NCI-H1694 (cell line): ENCODE results near the gene SLC2A13.
A peak's percentile ranks its signal among the peaks of the same experiment; 100 is the strongest.
"Not testable (repeated sequence)": the region's sequence is repeated elsewhere in the genome, so short reads cannot be mapped to it uniquely, and the experiment has no call there.

ENCODE experiments used
- DNase-seq: peaks from one replicate; lab custom pipeline; 2025; lab: John Stamatoyannopoulos, UW

The SLC2A13 gene

DNA sequence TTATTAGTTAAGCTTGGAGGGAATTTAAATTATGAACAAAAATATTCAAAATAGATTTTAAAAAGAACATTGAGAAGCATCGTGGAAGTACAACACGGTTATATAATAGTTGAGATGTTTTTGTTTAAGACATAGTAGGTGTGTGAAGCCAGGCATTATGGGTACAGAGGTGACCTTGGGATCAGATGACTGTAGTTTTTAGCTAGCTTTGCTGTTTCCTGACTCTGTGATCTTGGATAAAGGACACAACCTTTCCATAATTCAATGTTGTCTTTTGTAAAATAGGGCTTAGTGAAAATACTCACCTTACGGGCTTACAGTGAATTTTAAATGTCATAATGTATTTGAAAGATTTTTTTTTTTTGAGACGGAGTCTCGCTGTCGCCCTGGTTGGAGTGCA, 239.7 kb downstream of the SLC2A13 start:
- no peak for DNase-seq

DNA sequence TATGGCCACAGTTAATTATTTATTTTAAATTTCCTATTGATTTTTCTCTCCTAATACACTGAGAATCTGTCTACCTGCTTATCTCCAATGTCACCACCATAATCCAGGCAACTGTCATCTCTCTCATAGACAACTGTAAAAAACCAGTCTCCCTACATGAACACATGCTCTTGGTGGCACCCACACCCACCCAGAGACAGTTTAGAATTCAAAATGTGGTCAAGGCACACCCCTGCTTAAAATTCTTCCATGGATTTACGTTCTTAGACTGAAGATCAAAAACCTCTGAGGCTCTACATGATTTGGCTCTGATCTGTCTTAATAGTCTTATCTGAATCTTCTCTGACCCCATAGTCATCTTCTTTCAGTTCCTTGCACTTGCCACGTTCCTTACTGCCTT, 245.2 kb downstream of the SLC2A13 start:
- no peak for DNase-seq

DNA sequence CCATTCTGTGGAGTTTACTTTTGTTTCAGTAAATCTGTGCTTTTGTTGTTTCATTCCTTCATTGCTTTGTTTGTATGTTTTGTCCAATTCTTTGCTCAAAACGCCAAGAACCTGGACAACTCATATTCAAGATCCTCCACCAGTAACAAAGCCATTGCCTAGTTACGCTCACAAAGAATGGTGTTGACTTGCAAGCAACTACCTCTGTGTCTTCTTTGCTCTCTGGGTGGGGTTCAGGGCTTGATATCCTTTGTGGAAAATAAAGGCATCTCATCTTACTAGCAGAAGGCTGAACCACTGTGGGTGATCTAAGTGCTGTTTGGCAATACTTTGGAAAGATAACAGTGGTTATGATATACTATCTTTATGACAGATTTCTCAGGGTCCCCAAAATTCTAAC, 252.9 kb downstream of the SLC2A13 start:
- no peak for DNase-seq

- no peak for DNase-seq
Measured at GRCh38 chr12:39852346-39852745, 253.5 kb downstream of the SLC2A13 start.

- not testable (repeated sequence) for DNase-seq
Measured at GRCh38 chr12:39848218-39848617, 257.7 kb downstream of the SLC2A13 start.

DNA sequence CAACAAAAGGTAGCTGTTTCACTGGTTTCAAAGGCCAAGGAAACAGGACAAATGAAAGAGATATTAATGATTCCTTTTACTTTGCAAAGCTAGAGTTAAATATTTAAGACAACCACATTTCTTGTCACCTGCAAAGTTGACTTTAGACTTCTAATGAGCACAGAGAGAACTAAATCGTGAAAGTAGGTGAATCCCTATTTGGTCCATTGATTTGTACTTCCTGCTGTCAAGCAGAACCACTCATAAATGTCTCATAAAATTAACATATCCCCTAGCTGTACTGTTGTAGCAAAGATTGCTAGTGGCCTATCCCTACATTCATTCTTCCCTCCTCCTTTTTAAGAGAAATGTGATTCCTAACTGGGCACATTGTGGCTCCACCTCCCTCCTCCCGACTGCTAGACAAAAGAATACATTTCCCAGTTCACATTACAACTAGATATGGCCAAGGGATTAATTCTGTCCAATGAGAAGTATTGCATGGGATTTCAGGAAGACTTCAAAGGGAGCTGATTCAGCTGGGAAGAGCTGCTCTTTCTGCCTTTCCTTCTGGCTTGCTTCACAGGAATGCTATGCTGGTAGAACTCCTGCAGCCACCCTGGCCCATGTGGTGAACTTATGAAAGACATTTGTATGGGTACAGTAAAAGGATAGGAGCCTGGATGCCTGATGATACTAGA, 258.8 kb downstream of the SLC2A13 start:
- DNase-seq, result no peak

- no peak for DNase-seq
Measured at GRCh38 chr12:39846304-39846703, 259.6 kb downstream of the SLC2A13 start.

GRCh38 chr12:39840422-39840821, 265.5 kb downstream of the SLC2A13 start:
- DNase-seq, result no peak

GRCh38 chr12:39839072-39839471, 266.8 kb downstream of the SLC2A13 start:
- DNase-seq, result no peak

- no peak for DNase-seq
Measured at GRCh38 chr12:39835517-39836489, 270.1 kb downstream of the SLC2A13 start.

- no peak for DNase-seq
Measured at GRCh38 chr12:39831587-39832315, 274.1 kb downstream of the SLC2A13 start.

DNA sequence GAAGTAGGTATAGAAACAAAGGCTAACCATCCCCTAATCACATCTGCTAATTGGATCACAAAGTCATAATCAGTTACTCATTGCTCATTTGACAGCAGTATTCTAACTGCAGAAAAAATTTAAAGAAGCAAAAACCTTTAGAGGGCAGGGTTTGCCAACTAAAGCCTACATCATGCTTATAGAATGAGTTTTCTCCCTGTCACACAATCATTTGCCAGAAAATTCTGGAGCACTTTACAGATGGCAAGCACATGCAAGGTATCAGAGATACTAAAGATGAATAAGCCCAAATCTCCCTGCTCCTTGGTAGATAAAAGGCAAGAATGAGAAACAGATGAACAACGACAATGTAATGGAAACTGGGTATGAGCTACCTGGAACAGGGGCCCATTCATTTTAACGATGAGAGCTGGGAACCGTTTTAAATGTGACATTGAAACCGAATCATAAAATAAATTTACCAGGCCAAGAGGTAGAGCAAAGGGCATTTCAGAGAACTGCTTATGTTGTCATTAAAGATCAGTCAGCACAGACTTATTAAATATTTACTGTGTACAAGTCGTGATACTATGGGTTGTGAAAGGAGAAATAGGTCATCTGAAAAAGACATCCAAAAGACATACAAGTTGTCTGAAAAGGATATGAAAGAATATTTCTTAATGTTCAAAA, 274.9 kb downstream of the SLC2A13 start:
- no peak for DNase-seq

DNA sequence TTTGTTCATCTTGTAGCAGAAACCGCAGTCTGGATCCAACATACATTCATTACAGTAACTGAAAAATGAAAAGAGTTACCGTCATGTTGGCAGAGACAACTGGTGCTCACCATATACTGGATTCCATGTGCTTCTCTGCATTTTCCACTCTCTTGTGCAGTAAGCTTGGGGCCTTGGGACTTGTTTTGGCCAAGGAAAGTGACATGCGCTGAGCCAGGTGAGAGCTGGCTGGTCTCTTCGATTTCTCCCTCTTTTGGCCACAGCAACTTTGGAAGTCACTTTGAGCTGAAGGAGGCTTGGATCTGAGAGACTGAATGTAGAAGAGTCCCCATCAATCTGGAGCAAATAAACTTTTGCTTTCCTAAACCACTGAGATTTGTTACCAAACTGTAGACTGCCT, 275.7 kb downstream of the SLC2A13 start:
- DNase-seq, result no peak

DNA sequence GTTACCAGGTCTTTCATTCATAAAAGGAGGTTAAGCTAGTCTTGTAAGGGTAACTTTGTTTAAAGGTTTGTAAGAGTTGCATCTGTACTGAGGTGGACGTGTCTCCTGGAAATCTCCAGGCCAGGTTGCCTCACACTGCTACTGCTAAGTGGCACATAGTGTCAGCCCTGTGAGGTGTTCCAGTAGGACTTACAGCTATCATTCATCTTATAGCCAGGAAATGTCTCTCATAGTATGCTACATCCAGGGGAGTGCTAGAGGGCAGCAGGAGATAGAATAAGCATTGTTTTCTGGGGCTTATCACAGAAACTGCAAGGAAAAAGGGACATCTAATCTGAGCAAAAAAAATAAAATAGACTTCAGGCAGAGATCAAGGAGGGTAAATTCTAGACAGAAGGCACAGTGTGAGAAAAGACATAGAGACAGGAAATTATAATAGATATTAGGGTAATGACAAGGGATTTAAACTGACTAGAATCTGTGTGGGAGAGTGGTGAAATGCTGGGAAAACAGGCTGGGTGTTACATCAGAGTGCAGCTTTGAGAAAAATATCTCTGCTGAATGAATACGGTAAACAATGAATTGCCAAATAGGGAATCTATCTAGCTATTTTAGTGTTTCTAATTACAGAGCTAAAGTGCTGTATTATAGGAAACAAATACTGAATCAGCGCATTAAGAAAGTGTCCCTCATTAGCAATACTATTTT, 281.2 kb downstream of the SLC2A13 start:
- DNase-seq, result no peak

- DNase-seq, result no peak
Measured at GRCh38 chr12:39816671-39817185, 289.2 kb downstream of the SLC2A13 start.

DNA sequence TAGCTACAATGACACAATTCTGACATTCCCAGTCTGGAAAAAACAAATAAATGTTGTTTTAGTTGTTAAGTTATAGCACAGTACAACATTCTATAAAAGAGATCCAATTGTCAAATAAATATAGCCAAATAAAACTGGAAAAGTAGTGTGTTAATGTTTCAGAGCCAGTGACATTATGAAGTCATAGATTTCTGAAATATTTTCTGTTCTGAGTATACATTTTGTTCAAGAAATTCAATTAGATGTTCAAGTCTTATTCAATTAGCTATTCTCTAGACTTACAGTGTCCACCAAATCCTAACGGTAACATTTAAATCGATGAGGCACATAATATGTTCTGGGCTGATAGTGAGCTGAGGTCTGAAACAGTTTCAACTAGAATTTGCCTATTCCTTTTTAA, 290.1 kb downstream of the SLC2A13 start:
- no peak for DNase-seq

- DNase-seq, result no peak
Measured at GRCh38 chr12:39814626-39815025, 291.3 kb downstream of the SLC2A13 start.

DNA sequence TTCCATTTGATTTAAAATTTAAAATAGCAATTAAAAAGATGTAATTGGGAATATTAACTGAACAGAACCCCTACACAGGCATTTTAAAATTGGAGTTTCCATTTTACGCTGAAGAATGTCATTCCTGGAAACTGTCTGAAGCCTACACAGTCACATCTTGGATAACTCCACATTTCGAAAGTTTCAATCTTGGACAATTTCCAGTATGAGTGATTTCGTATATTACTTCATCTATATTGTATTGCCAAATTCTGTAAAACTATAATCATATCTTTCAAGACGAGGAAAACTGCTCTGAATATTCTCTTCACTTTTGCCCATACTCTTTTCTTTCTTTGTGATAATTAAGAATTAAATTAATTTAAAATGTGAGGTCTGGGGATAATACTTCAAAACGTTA, 292.1 kb downstream of the SLC2A13 start:
- DNase-seq, result no peak

GRCh38 chr12:39812456-39812855, 293.4 kb downstream of the SLC2A13 start:
- not testable (repeated sequence) for DNase-seq

DNA sequence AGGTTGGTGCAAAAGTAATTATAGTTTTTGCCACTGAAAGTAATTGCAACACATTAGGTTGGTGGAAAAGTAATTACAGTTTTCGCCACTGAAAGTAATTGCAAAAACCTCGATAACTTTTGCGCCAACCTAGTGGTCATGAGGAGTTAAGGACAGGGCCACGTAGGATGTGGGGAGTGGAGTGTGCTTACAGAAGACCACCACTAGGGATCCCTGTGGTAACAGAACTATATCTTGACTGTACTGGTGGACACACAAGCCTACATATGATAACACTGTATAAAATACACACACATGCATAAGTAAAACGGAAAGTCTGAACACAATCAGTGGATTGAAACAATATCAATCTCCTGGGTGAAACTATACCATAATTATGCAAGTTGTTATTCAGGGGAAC, 298.8 kb downstream of the SLC2A13 start:
- DNase-seq, result peak; percentile 12

- no peak for DNase-seq
Measured at GRCh38 chr12:39805651-39806050, 300.2 kb downstream of the SLC2A13 start.
